ENCODE results near the gene ARHGAP24.
"Not testable (repeated sequence)": the region's sequence is repeated elsewhere in the genome, so short reads cannot be mapped to it uniquely, and the experiment has no call there.

Gene ARHGAP24

GRCh38 chr4:85659610-85660218 is 184.8 kb downstream of the ARHGAP24 start:
- no peak for DNase-seq

- not testable (repeated sequence) for DNase-seq
Measured at GRCh38 chr4:85666625-85667024, 191.7 kb downstream of the ARHGAP24 start.

GRCh38 chr4:85669204-85669603 is 194.3 kb downstream of the ARHGAP24 start:
- DNase-seq: no peak

DNA sequence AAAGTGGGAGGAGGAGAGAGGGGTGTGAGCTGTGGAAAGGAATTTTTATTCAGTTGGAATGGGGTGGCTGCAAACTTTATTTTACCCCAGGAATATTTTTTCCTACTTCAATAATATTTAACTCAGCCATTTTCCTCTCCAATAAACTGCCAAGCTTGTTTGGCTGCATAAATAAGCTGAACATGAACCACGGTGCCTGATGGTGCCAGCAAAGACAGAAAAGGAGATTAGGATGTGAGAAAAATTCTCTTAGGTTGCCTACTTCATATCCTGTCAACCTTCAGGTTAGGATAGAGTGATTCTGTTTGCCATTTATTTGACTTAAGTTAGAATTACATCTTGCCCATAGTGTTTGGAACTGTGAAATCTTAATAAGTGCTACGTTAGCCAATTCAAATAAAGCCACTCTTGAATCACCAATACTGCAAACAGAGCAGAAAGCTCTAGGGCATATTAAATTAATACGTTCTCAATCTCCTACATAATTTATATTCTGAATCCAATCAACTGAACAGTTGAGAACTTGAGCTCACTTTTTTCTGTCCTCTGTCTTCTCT is 195.1 kb downstream of the ARHGAP24 start:
- DNase-seq: no peak

GRCh38 chr4:85671120-85671519 is 196.2 kb downstream of the ARHGAP24 start:
- DNase-seq: no peak

- no peak for DNase-seq
Measured at GRCh38 chr4:85672116-85672515, 197.2 kb downstream of the ARHGAP24 start.

DNA sequence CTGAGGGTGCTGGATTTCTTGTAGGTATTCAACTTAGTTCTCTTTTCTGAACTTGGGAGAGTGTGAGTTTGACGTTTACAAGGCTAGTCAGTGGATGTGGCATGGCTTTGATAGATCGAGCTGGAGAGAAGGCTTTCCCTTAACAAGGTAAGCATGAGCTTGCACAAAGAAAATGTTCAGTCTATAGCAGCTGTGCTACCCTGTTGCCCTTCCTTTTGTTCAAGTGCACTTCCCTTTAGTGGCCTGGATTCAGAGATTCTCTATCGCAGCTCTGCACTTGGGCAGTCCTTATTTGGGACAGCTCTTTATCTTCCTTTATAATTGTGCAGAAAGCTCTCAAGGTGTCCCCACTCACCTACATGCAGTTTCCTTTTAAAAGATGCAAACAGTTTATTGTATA is 198.0 kb downstream of the ARHGAP24 start:
- DNase-seq: no peak

DNA sequence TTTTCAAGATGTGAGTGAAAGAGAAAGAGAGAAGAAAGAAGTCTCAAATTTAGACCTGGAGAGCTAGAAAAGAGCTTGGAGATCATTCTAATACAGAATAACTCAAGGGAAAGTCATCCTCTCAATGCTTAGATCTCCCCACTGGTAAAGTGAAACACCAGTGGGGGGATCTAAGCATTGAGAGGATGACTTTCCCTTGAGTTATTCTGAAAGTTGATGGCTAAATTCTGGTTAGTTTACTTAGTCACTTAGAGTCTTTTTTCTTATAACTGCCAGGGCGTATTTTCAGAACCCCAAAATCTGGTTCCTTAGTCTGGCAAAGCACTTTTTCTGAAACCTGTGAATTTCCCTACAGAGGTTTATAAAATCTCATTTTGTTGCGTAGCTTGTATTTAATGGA is 198.6 kb downstream of the ARHGAP24 start:
- DNase-seq: no peak

GRCh38 chr4:85675076-85676049 is 200.4 kb downstream of the ARHGAP24 start:
- no peak for DNase-seq

GRCh38 chr4:85676050-85676425 is 201.1 kb downstream of the ARHGAP24 start:
- no peak for DNase-seq

DNA sequence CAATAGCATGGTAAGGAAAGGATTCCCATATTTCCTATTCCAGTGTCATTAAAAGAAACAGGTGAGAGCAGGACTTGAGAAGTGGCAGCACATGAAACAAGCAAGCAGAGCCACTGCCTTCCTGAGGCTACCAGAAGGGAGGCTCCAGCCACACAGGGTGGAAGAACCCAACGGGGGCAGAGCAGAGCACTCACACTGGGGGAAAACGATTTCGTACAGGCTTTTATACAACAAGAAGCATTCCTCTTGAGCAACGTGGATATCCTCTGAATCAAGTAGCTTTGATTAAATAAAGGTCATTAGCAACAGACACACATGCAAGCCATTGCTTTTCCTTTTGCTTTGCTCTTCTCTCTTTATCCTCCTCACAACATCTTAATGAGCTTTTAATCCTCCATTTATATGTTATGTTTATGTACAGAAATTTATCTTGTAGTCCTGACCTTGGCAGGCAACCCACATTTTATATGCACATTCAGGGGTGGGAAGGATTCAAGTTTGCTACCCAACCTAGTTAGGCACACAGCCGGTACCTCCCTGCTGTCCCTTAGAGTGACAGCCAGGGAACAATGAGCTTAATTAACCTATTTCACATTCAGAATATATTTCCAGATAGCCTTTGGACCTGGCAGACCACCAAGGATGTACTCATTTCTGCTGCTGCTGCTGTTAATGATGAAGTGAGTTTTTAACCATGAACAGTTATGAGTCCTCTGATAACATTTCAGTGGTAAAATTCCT is 202.1 kb downstream of the ARHGAP24 start:
- DNase-seq: no peak

- no peak for DNase-seq
Measured at GRCh38 chr4:85681221-85681657, 206.3 kb downstream of the ARHGAP24 start.

- DNase-seq: no peak
Measured at GRCh38 chr4:85681921-85682320, 207.0 kb downstream of the ARHGAP24 start.

DNA sequence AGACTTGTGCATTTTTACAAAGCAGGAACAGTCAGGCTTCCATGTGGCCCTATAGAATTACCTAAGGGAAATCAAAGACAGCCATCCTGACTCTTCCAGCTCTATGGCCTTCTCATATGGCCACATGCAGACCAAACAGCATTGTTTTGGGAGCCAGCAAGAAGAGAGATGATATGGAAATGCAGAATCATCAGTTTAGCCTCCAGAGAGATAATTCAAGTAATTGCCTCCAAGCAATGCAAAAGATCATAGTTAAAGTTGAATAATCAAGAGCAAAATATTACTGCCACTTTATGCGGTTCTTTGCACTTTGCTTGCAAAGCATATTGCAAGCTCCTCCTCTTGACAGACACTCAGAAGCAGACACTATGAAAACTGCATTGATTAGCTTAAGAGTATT is 207.4 kb downstream of the ARHGAP24 start:
- no peak for DNase-seq

DNA sequence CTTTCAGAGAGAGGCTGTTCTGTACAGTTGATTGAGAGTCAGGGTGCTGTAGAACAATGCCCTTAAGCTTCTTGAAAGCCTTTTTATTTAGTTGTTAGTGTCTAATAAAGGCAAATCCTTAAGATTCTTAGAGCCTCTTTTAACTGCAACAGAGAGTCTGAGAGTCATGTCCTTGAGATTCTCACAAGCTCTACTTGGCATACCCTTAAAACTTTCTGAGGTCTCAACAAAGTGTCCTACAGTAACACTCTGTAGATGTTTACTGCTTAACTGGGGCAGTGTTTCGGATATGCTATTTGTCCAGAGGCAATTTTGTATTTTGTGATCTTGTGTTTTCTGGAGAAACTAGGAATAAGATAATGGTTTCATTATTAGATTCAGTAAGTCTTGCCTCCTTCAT is 209.7 kb downstream of the ARHGAP24 start:
- DNase-seq: no peak

GRCh38 chr4:85686398-85686797 is 211.4 kb downstream of the ARHGAP24 start:
- DNase-seq: no peak

GRCh38 chr4:85688055-85688740 is 213.2 kb downstream of the ARHGAP24 start:
- no peak for DNase-seq

DNA sequence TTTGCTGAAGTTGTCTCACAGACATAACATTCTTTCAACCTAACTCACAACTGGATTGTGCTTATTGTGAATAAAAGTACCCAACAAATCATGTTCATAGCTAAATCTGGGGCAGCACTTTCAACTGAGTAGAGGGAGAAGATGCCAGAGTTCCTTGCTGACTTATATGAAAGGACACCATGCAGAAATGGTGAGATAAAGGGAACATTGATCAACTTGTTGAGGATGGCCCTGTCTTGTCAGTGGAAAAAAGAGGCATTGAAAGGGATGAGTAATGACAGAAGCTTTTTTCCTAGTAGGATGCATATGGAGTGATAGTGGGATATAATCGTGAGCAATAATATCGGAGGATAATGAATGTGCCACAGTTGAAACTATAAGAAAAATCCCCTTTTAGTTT is 221.7 kb downstream of the ARHGAP24 start:
- DNase-seq: no peak

DNA sequence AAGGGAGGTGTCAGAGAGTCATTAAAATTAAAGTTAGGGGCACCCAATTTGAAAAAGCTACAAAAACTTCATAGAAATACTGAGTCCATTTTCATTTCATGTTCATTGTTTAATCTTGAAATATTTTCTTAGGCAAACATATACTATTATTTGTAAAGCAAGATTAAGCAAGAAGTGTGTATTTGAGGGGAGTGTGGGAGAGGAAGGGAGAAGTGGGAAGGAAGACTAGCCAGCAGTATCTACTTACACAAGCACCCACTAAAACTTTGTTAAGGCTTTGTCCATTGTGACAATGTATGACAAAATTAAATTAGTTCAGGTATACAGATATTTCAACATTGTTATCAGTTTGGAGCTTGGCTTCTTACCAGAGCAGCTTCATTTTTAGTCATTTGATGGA is 222.9 kb downstream of the ARHGAP24 start:
- DNase-seq: no peak

- DNase-seq: no peak
Measured at GRCh38 chr4:85700362-85700761, 225.4 kb downstream of the ARHGAP24 start.

- DNase-seq: no peak
Measured at GRCh38 chr4:85701861-85702321, 226.9 kb downstream of the ARHGAP24 start.

GRCh38 chr4:85703096-85703495 is 228.1 kb downstream of the ARHGAP24 start:
- no peak for DNase-seq
